GM18511 (cell line): ENCODE results near the gene RAB3A.
"Not testable (repeated sequence)": the region's sequence is repeated elsewhere in the genome, so short reads cannot be mapped to it uniquely, and the experiment has no call there.

Source experiments
- ATAC-seq: cut with Tn5 transposase; IDR thresholded peaks from one replicate; pipeline ENCODE4 v1.9.1; 2021; ENCODE audit warnings: mild to moderate bottlenecking, moderate library complexity; ENCODE audit not compliant: unreplicated experiment

RAB3A gene

DNA sequence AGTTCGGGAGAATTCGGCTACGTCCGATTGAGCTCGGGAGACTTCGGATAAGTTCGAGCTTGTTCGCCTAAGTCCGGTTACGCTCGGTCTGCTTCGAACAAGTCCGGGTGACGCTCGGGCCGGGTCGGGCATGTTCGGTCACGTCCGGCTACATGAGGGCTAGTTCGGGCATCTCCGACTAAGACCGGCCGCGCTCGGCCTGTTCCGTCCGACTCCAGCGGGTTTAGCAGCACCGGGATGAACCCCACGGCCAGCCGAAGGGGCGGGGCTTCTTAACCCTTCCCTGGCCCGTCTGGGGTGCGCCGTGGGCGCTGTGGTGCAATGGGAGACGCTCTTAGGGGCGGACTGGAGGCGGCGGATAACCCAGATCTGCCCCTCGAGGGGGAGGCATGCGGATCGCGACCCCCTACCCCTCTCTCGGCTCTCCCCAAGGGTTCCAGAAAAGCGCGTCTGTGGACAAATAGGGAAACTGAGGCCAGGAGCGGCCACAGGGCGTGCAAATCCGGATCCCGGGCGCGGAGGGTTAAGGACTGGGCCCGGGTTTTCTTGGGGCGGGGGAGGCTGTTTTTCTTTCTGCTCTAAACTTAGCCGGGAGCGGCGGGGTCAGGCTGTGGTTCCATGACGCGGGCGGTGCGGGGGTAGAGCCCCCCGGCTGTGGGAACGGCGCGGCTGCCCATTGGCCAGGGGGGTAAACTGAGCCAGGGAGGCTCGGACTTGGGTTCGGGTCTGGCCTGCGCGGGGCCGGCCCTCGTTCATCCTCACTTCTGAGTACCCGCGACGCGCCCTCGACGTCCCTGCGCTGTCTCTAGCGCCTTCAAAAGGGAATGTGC lies 20.9 kb upstream of the RAB3A start:
- peak; percentile 93 for ATAC-seq

DNA sequence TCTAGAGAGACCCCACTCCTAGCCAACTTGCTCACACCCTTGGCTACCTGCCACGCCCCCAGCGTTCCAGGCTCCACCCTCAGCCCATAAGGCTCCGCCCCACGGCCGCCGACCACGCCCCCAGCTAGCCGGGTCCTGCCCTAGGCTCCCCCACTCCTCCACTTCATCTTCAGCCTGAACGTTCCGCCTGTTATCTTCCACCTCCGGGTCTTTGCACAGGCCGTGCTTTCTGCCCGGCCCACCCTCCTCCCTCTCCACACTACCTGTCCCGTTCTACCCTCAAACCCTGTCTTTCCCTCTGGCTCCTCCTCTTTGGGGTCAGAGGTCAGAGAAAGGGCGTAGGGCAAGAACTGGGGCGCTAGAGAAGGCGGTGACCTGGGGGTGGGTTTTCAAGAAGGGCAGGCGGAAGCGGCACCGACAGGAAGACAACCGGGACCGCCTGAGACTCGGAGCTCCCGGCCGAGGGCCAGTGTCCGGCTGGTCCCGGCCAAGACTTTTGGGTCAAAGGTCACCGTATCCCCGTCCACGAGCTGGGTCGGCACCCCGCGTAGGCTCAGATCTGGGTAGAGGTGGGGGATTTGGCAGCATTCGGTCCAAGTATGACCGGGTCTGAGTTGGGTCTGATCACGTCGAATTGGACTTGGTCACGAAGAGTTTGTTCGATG lies 20.1 kb upstream of the RAB3A start:
- no peak for ATAC-seq

DNA sequence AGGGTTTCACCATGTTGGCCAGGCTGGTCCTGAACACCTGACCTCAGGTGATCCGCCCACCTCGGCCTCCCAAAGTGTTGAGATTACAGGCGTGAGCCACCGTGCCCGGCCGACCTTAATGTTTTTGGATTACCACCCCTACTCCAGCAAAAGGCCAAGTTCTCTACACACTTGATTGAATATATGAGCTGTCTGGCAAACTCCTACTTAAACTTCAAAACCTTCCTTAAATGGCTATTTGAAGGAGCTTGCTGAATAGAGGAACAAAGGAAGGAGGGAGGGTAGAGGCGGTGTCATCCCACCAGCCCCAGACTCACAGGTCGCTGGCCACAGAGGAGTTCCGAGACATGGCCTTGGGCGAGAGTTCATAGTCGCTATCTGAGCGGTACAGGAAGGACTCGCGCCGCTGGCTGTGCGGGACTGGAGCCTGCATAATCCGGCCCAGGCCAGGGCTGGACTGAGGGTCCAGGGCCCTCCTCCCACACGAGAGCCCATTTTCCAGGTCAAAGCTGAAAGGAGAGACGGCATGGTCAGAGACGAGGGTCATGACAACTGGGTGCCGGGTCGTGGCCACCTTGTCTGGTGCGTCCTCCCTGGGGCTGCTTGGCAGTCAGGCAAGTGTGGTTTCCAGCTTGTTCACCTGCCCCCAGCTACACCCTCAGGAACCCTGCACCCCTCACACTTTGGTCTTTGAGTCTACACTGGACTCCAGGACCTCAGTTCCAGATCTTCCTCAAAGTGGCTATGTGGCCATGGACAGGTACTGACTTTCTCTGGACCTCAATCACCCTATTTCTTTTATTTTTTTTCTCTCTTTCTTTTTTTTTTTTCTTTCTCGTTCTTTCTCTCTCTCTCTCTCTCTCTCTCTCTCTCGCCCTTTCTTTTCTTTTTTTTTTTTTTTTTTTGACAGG lies 18.2 kb upstream of the RAB3A start:
- ATAC-seq = no peak

DNA sequence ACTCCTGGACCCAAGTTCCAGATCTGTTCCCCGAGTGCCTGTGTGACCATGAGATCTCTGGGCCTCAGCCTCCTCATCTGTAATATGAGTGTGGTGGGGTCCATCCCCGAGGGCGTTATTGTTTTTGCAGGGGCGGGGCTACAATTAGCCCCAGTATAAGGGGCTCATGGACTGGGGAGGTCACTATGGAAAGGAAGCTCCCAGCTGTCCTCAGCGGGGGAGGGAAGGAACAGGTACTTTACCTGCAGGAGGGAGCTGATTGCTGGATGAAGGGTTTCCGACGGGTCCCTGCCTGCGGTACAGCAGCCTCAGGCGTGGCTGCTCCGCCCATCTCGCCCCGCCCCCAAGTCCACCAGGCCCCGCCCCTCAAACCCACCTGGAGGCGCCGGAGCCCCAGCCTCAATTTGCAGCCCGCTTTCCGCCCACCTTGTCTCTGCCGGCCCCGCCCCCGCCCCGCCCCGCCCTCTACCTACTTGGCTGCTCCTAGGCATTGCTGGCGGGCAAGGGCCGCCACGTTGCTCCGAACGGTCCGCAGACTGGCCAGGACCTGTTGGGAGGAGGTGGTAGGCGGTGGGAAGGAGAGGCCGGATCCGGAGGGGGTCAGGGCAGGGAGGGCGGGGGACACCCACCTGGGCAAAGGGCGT lies 16.9 kb upstream of the RAB3A start:
- ATAC-seq = no peak

DNA sequence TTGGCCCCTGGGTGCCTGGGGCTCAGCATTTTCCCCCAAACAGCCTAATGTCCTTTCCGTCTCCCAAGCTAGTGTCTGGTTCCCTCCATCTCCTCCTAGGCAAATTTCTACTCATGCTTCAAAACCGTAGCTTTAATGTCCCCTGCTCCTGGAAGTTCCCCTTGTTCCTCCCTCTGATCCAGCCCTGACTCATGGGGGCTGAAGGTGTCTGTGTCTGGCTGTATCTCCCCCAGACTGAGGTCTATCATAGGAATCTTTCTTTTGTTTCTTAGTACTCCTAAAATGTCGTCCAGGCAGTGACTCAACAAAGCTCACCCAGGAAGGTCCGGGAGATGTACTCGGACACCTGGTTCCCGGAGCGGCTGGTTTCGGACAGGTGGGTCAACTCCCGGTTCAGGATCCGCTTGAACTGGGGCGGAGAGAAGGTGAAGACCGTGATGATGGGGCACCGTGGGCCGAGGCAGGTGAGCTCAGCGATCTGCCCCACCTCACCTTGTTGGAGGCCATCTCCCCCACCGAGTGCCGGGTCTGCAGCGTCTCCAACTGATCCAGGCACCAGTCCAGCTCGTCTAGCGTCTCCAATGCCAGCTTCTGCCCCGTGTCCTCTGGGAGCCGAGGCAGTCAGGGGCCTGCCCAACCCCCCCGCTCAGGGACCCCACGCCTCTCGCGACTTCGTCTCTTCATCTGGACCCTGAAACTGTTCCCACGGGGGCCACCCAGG lies 16.2 kb upstream of the RAB3A start:
- ATAC-seq = no peak

DNA sequence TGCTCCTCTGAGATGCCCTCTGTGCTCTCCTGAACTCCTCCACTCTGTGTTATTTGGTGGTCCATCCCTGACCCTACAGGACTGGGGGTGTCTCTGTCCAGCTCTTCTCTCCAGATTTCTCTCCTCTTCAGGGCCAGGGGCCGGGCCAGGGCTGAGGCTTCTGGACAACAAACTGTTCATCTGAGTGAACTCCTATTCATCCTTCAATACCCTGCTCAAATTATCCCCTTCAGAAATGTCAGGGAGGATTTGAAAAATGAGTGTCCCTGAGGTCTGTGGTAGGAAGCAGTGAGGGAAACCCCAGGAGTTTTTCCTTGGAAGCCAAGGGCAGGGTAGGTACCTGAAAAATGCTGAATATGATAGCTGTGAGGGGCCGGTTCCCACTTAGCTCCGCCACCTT lies 14.8 kb upstream of the RAB3A start:
- no peak for ATAC-seq

DNA sequence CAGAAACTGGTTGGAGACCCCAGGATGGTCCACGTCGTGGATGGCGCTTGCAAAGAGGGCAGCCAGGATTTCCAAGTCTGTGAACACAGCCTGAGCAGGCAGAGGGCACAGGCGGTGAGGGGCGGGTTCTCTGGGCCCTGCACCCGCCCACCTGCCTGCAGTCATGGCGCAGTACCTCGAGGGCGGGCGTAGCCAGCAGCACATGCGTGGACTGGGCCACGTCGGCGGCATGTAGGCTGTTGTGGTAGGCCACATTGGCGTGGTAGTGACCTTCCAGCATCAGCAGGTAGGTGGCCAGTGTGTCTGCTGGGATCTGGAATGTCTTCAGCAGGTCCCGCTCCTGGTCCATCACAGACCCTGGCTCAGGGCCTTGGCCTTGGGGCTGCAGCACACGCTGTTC lies 14.3 kb upstream of the RAB3A start:
- ATAC-seq = no peak

DNA sequence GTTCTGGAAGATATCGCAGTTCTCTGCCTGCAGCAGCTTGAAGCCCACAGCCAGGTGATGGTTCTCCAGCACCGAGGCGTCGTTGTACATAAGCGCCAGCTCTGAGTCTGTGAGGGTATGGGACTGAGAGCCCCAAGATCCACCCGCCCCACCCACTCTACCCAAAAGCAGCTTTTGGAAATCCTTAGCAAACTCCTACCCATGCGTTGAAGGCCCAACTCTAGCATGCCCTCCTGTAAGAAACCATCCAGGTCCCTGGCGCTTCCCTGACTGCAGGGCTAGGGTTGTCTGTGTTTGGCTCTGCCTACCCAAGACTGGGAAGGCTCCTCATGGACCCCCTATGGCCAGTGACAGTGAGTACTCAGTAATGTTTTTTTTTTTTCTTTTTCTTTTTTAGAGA lies 12.9 kb upstream of the RAB3A start:
- no peak for ATAC-seq

DNA sequence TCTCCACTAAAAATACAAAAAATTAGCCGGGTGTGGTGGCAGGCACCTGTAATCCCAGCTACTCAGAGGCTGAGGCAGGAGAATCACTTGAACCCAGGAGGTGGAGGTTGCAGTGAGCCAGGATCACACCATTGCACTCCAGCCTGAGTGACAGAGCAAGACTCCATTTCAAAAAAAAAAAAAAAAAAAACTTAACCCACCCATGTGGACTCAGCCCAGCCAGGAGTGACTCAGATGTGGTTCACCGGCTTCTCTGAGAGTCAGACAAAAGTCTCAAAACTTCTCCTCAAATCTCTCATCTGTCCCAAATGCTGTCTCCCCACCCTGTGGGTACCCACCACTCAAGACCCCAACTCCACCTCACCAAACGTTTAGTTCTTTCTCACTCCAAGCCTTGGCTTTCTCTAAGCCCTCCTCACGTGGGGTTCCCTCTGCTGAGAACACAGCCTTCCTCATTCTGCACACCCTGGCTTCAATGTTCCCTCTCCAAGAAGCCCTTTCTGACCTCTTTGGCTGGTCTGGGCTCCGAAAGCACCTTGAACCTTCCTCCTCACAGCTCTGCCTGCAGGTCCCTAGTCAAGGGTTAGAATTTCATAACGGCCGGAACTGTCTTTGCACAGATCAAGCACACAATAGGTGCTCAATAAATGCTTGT lies 11.1 kb upstream of the RAB3A start:
- no peak for ATAC-seq

DNA sequence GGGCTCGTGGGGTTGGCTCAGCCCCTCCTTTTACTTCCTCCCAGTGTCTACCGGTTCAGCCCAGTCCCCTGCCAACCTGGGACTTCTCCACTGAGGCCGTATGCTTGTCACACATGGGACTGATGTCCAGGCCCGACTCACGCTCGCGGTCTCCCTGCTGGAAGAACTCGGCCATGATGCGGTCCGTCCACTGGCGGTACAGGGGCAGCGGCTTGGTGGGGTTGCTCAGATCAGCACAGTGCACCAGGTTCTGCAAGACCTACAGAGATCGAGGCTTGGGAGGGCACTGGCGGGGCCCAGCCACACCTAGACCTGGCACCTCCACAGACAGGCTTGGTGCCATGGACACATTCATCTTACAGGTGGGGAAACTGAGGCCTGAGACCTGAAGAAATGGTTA lies 7.8 kb upstream of the RAB3A start:
- ATAC-seq = no peak

DNA sequence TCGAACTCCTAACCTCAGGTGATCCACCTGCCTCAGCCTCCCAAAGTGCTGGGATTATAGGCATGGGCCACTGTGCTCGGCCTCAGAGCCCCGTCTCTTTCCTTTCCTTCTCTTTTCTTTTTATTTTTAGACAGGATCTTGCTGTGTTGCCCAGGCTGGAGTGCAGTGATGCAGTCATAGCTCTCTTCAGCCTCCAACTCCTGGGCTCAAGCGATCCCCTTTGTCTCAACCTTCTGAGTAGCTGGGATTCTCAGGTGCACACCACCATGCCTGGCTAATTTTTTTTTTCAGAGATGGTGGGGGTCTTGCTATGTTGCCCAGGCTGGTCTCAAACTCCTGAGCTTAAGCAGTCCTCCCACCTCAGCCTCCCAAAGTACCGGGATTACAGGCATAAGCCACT lies 6.1 kb upstream of the RAB3A start:
- ATAC-seq = not testable (repeated sequence)

DNA sequence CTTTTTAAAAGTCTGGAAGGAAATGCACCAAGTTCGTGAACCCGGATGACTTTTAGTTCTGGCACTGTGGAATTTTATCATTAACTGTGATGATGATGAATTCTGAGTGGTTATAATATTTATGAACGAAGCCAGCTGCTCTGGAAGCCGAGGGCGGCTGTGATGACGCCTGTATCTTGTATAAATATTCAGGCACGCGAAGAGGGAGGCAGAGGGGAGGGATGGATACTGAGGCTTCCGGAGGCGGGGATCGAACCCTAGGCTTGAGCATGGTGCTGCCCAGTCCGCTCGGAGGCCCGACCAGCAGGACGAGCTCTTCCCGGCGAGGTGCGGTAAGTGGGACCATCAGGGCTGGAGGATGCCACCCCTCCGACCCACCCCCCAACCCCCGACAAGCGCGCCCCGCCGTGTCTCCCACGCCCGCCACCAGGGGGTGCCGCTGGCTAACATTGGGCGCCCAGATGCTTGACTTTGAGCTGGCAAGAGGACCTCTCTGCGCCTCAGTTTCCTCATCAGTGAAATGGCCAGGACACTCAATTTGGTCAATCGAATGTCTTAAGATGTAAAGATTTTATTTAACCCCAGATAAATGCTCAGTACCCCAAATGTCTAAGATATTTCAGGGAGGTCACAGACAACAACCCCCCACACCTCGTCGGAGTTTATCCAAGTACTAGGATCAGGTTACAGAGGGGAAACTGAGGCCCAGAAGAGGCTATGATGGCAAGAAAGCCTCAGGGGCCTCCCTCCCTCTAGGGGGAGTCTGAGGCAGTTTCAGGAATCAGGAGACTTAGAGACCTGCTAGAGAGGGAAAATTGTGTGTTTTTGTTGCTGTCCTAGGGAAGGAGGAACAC lies 4.5 kb upstream of the RAB3A start:
- no peak for ATAC-seq

DNA sequence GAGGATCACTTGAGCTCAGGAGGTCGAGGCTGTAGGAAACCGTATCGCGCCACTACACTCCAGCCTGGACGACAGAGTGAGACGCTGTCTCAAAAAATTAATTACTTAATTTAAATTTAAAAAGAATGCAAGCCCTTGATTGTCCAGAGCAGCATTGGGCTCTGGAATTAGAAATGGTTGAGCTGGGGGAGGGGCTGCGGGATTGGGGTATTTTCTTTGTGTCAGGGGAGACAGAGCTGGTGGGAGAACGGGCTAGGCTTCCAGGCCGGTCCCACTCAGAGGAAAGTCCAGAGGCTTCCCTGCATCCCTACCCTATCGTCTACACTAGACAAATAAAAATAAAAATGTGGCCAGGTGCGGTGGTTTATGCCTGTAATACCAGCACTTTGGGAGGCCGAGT lies 2.2 kb upstream of the RAB3A start:
- ATAC-seq = no peak

DNA sequence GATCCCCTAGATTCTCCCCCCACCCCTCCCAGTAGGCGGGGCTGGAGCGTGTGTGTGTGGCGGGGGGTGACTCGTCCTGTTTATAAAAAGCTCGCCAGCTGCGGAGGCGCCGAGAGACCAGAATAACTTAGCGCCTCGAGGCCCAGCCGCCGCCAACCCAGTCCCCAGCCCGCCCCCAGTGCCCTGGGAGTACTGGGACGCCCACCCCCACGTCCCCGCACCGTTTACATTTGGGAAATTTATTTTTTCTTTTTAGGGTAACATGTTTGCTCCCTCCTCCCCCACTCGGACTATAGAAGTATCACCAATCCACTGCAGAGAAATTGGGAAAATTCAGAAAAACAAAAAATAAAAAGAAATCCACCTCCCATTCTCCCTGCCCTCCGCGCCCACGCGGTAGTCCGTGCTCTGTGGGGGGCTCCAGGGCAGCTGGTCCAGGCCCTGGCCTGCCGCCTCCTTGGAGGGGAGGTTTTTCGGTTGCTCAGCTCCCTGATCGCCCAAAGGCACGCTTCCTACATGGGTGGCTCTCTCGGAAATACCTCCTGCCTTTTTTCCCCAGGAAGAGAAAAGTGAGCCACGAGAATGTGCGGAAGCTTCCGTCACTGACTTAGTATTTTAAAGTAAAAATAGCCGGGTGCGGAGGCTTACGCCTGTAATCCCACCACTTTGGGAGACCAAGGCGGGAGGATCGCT lies 1.5 kb upstream of the RAB3A start:
- ATAC-seq = no peak

DNA sequence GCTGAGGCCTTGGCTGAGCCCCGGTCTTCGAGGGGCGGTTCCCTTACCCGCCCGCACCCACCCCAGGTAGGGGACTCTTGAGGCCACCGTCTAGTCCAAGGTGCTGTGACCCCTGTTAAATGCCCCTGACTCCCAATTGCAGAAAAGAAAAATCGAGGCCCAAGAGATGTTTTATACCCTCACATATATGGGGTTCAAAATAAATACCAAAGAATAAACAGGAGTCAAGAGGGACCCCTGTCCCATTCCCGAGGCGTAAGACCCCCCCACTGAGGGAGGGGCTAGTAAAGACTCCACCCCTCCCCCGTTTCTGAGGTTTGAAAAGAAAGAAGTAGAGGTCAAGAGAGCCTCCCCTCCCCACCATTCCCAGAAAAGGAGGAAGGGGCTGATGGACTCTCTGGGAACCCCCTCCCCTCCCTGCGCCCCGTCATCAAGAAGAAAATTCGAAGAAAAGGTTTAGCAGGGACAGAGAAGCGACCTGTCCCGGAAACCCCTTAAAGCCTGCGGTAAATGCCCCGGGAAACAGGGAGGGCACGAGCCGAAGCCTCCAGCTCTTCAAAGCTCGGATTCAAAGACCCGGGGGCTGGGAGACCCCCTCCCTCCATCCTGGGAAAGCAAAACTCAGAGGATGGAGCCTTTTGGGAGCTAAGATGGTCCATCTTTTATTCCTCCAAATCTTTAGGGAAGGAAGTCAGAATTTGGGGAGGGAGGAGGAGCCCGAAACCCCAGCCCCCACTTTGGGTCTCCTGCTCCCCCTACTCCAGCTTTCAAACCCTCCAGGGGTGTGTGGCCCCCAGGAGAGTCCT lies 755 bp upstream of the RAB3A start:
- peak; percentile 7 for ATAC-seq

DNA sequence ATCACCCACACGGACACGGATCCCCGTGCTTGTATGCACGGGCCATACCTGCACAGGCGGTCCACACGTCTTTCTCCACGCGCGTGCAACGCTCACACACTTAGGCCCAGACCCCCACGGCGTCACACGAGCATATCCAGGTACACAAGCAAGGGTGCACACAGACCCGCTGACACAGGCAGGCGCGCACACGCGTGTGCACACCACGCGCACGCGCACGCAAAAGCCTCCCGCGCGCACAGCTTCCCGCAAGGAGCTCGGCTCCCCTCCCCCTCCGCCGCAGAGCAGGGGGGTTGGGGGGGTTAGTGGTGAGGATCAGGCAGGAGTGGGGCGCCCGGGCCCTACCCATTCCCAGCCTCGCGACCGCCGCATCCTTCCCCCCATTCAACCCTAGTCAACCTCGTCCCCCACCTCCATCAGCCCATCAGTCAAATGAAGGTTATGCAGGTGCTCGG lies 407 bp downstream of the RAB3A start:
- ATAC-seq = peak; percentile 4

DNA sequence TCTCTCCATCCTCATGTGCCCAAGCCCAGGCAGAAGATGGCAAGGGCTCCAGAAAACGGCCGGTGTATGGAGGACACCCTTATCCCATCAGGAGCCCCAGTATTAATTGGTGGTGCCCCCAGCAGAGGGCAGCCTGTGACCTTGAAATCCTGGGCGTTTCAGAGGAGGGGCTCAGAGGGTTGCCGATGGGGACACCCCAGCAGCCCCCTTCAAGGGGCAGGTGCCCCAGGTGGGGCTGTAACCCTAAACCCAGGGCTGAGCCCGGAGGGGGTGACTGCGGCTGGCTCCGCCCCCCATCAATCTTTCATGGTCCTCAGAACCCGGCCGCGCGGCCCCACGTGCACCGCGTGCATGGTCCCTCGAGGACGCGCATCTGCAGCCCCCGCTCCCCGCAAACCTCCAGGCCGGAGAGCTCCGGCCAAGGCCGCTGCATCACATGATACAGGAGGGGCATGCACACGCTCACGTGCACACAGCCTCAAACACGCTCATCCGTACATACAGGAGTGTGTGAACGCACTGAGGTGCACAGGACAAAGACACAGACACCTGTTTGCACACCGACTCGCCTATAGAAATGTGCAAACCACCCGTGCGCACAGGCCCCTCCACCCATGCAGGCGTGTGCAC lies 949 bp downstream of the RAB3A start:
- ATAC-seq = no peak
